Testis (tissue), 2 donors: ENCODE data around the gene PDE8B.

Source experiments
- POLR2A ChIP-seq: fragments of 450-650 bp; IDR thresholded peaks from one replicate; pipeline ENCODE4 v1.6.1; 2017; ENCODE audit warnings: antibody characterized with exemption, mild to moderate bottlenecking, moderate library complexity
- TF ChIP-seq, protein P1 (sequence below), 3 experiments: fragments of 450-650 bp in 2 of 3; fragments of 200-600 bp in 1 of 3; sonication (generic) in 1 of 3; IDR thresholded peaks; one replicate each; pipeline ENCODE4 v1.5.1; 2016 to 2019; ENCODE audit warnings: antibody characterized with exemption in 3 of 3, mild to moderate bottlenecking in 2 of 3, moderate library complexity in 1 of 3

- TF ChIP-seq, protein P1, sequence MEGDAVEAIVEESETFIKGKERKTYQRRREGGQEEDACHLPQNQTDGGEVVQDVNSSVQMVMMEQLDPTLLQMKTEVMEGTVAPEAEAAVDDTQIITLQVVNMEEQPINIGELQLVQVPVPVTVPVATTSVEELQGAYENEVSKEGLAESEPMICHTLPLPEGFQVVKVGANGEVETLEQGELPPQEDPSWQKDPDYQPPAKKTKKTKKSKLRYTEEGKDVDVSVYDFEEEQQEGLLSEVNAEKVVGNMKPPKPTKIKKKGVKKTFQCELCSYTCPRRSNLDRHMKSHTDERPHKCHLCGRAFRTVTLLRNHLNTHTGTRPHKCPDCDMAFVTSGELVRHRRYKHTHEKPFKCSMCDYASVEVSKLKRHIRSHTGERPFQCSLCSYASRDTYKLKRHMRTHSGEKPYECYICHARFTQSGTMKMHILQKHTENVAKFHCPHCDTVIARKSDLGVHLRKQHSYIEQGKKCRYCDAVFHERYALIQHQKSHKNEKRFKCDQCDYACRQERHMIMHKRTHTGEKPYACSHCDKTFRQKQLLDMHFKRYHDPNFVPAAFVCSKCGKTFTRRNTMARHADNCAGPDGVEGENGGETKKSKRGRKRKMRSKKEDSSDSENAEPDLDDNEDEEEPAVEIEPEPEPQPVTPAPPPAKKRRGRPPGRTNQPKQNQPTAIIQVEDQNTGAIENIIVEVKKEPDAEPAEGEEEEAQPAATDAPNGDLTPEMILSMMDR (IDR thresholded peaks at IDR 0.05): no peak
- no peak for TF ChIP-seq POLR2A
Measured at GRCh38 chr5:77209495-77210090, 887 bp upstream of the PDE8B start.
